Stimulated activated CD4-positive, alpha-beta T cell treated with anti-CD3 and anti-CD28 coated beads, Interleukin-15, amount 100 ng/mL, for 24 hours (primary cell): Measurements from ENCODE around the gene TMBIM1.

Experiments used
- DNase-seq: peaks from one replicate; pipeline ENCODE4 v3.0.0-alpha.2; 2020

The TMBIM1 gene

GRCh38 chr2:218271487-218271797 is 20.9 kb downstream of the TMBIM1 start:
- no peak for DNase-seq

- DNase-seq = no peak
Measured at GRCh38 chr2:218270721-218271486, 21.4 kb downstream of the TMBIM1 start.

GRCh38 chr2:218269900-218270720 is 22.2 kb downstream of the TMBIM1 start, which contains the start of the genes AAMP and PNKD:
AAMP (minus strand) TSS chr2:218270137; CDS start chr2:218270086, 51 bp downstream.
PNKD (plus strand) TSS chr2:218270519; CDS start chr2:218270536, 17 bp downstream.
- peak; percentile 100 for DNase-seq

- no peak for DNase-seq
Measured at GRCh38 chr2:218267259-218267658, 25.0 kb downstream of the TMBIM1 start.

GRCh38 chr2:218266316-218266979 is 25.9 kb downstream of the TMBIM1 start:
- DNase-seq = no peak

GRCh38 chr2:218265626-218266025 is 26.7 kb downstream of the TMBIM1 start:
- DNase-seq = no peak

- no peak for DNase-seq
Measured at GRCh38 chr2:218264773-218265561, 27.3 kb downstream of the TMBIM1 start.

GRCh38 chr2:218263817-218264641 is 28.3 kb downstream of the TMBIM1 start:
- DNase-seq = no peak

- DNase-seq = no peak
Measured at GRCh38 chr2:218262631-218263586, 29.4 kb downstream of the TMBIM1 start.

GRCh38 chr2:218262237-218262600 is 30.1 kb downstream of the TMBIM1 start:
- no peak for DNase-seq

GRCh38 chr2:218261423-218262236 is 30.7 kb downstream of the TMBIM1 start:
- DNase-seq = no peak

- DNase-seq = no peak
Measured at GRCh38 chr2:218260742-218261422, 31.4 kb downstream of the TMBIM1 start, which contains the start of gene GPBAR1. GPBAR1 (plus strand) TSS chr2:218261015; CDS start chr2:218262725, 1,710 bp downstream.

- no peak for DNase-seq
Measured at GRCh38 chr2:218260166-218260565, 32.1 kb downstream of the TMBIM1 start.

- no peak for DNase-seq
Measured at GRCh38 chr2:218259099-218259961, 33.0 kb downstream of the TMBIM1 start.

- DNase-seq = peak; percentile 75
Measured at GRCh38 chr2:218257390-218257981, 34.8 kb downstream of the TMBIM1 start.

- DNase-seq = no peak
Measured at GRCh38 chr2:218256612-218257350, 35.5 kb downstream of the TMBIM1 start.

GRCh38 chr2:218255446-218255845 is 36.9 kb downstream of the TMBIM1 start:
- DNase-seq = no peak
